ENCODE data around the gene NLN.

GRCh38 chr5:65832152-65832551, 110.1 kb downstream of the NLN start:
- TF ChIP-seq CTCF (IDR thresholded peaks at IDR 0.05; ENCODE audit: insufficient read depth, low read length) (no peak), REST (IDR thresholded peaks at IDR 0.05; ENCODE audit: insufficient replicate concordance, low read depth) (no peak), GABPA (IDR thresholded peaks at IDR 0.05; ENCODE audit: low read depth) (no peak), POLR2AphosphoS5 (IDR thresholded peaks at IDR 0.05; ENCODE audit: low read depth) (no peak), SPI1 (IDR thresholded peaks at IDR 0.05; ENCODE audit: borderline replicate concordance, low read depth) (no peak)

Data from HL-60 (cell line).